GM18519 (cell line): Measurements from ENCODE around the gene SRD5A3.

Experiments
- ATAC-seq: cut with Tn5 transposase; IDR thresholded peaks from one replicate; pipeline ENCODE4 v1.9.1; 2021; ENCODE audit warnings: mild to moderate bottlenecking, moderate library complexity; ENCODE audit not compliant: unreplicated experiment, low FRiP score

Gene SRD5A3

GRCh38 chr4:55399581-55399980 is 53.5 kb downstream of the SRD5A3 start:
- no peak for ATAC-seq

GRCh38 chr4:55405073-55405472 is 59.0 kb downstream of the SRD5A3 start:
- ATAC-seq = no peak

GRCh38 chr4:55406545-55406944 is 60.5 kb downstream of the SRD5A3 start:
- no peak for ATAC-seq

- ATAC-seq = no peak
Measured at GRCh38 chr4:55407119-55407518, 61.1 kb downstream of the SRD5A3 start.

- no peak for ATAC-seq
Measured at GRCh38 chr4:55407764-55408163, 61.7 kb downstream of the SRD5A3 start.

GRCh38 chr4:55409468-55410171 is 63.6 kb downstream of the SRD5A3 start:
- ATAC-seq = peak; percentile 67

GRCh38 chr4:55410431-55410830 is 64.4 kb downstream of the SRD5A3 start:
- no peak for ATAC-seq

GRCh38 chr4:55411621-55412020 is 65.6 kb downstream of the SRD5A3 start:
- ATAC-seq = no peak

GRCh38 chr4:55416176-55416575 is 70.1 kb downstream of the SRD5A3 start:
- no peak for ATAC-seq
